Measurements from ENCODE around the gene TOPBP1.
"Not testable (repeated sequence)": the region's sequence is repeated elsewhere in the genome, so short reads cannot be mapped to it uniquely, and the experiment has no call there.

TOPBP1 gene

GRCh38 chr3:133673746-133674145, 12.0 kb upstream of the TOPBP1 start:
- no peak for DNase-seq (ENCODE audit: low read depth)
- TF ChIP-seq CTCF (conservative IDR thresholded peaks at IDR 0.05; ENCODE audit: low read depth, low read length) = no peak
- H3K4me3 ChIP-seq (ENCODE audit: low read length) = no peak overlapping the region

GRCh38 chr3:133672461-133672860, 10.7 kb upstream of the TOPBP1 start:
- DNase-seq (ENCODE audit: low read depth) = no peak
- no peak overlapping the region for H3K4me3 ChIP-seq (ENCODE audit: low read length)
- TF ChIP-seq CTCF (conservative IDR thresholded peaks at IDR 0.05; ENCODE audit: low read depth, low read length) = no peak

- TF ChIP-seq CTCF (conservative IDR thresholded peaks at IDR 0.05; ENCODE audit: low read depth, low read length) = no peak
- H3K4me3 ChIP-seq (ENCODE audit: low read length) = no peak overlapping the region
- no peak for DNase-seq (ENCODE audit: low read depth)
Observed at GRCh38 chr3:133670525-133670995, 8.8 kb upstream of the TOPBP1 start.

GRCh38 chr3:133669949-133670524, 8.3 kb upstream of the TOPBP1 start:
- no peak for DNase-seq (ENCODE audit: low read depth)
- no peak for TF ChIP-seq CTCF (conservative IDR thresholded peaks at IDR 0.05; ENCODE audit: low read depth, low read length)
- no peak overlapping the region for H3K4me3 ChIP-seq (ENCODE audit: low read length)

- DNase-seq (ENCODE audit: low read depth) = no peak
- TF ChIP-seq CTCF (conservative IDR thresholded peaks at IDR 0.05; ENCODE audit: low read depth, low read length) = no peak
- H3K4me3 ChIP-seq (ENCODE audit: low read length) = no peak overlapping the region
Observed at GRCh38 chr3:133667118-133667517, 5.4 kb upstream of the TOPBP1 start.

- DNase-seq (ENCODE audit: low read depth); H3K4me3 ChIP-seq (ENCODE audit: low read length): not testable (repeated sequence)
Observed at GRCh38 chr3:133665188-133665587, 3.4 kb upstream of the TOPBP1 start.

GRCh38 chr3:133663569-133664313, 2.0 kb upstream of the TOPBP1 start:
- peak; percentile 22 for DNase-seq (ENCODE audit: low read depth)
- peak; percentile 76 for TF ChIP-seq CTCF (conservative IDR thresholded peaks at IDR 0.05; ENCODE audit: low read depth, low read length)
- no peak overlapping the region for H3K4me3 ChIP-seq (ENCODE audit: low read length)
